Activated CD4-positive, alpha-beta T cell treated with anti-CD3 and anti-CD28 coated beads, Interleukin-2, amount 50 U/mL, for 48 hours (primary cell): ENCODE results near the gene S100A6.
"Not testable (repeated sequence)": the region's sequence is repeated elsewhere in the genome, so short reads cannot be mapped to it uniquely, and the experiment has no call there.

Experiments
- DNase-seq, 2 experiments: peaks; one replicate each; pipeline ENCODE4 v3.0.0-alpha.2; 2020

The S100A6 gene

DNA sequence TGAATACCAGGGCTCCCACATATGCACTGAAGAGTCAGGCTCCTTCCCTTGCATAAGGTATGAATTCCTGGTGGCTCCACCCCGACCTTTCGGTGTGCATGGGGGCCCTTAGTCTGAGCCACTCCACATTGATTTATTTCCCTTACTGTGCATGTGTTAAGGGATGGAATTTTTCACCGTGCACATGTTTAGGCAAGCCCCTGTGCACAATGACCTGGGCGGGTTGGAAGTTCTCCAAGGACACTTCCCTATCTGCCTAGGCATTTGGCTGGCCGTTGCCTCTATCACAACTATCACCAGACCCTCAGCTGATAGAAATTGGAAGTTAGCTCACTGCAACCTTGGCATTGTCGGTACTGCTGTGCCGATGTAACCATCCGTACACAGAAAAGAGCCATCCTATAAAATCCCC, 9.7 kb downstream of the S100A6 start:
- DNase-seq, result no peak

GRCh38 chr1:153525088-153525728, 10.6 kb downstream of the S100A6 start:
- no peak for DNase-seq

GRCh38 chr1:153522353-153523048, 13.3 kb downstream of the S100A6 start:
- DNase-seq, result not testable (repeated sequence)

- DNase-seq, result not testable (repeated sequence)
Measured at GRCh38 chr1:153521808-153522207, 14.0 kb downstream of the S100A6 start.

DNA sequence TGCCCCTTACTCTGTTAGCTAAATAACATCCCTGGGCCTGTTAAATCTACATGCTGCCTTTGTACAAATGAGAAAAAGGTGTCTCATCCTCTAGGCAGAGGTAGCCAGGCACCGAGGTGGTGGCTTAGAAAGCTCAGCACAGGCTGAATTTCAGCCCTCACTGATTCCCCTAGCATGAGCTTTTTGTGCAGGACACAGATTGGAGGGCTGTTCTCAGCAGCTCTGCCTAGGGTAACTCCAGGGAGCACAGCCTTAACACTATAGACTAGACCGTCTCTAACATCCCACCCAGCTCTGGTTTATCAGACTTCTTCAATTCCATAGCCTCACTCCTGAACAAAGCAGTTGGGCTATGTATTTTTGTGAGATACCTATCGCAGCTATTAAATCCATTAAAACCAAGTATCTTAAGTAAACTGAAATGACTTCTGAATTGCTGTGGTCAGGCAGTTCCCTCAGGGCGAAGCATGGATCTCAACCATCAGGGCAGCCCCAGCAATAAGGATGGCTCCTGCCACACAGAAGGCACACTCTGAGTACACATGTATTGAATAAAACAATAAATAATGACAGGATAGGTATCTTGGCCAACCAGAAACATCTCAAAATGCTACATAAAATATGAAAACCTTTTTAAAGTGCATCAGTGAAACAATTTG, 14.8 kb downstream of the S100A6 start:
- no peak for DNase-seq

DNA sequence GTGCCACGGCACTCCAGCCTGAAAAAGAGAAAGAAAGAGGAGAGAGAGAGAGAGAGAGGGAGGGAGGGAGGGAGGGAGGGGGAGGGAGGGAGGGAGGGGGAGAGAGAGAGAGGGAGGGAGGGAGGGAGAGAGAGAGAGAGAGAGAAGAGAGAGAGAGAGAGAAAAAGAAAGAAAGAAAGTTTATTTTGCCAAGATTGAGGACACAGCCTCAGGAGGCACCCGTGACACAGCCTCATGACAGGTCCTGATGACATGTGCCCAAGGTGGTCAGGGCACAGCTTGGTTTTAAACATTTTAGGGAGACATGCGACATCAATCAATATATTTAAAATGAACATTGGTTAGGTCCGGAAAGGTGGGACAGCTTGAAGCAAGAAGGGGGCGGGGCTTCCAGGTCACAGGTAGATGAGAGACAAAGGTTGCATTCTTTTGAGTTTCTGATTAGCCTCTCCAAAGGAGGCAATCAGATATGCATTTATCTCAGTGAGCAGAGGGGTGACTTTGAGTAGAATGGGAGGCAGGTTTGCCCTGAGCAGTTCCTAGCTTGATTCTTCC, 15.6 kb downstream of the S100A6 start:
- DNase-seq, result not testable (repeated sequence)

- no peak for DNase-seq
Measured at GRCh38 chr1:153519242-153519641, 16.5 kb downstream of the S100A6 start.

- no peak for DNase-seq
Measured at GRCh38 chr1:153515504-153516394, 20.0 kb downstream of the S100A6 start.

- DNase-seq, result no peak
Measured at GRCh38 chr1:153513666-153514065, 22.1 kb downstream of the S100A6 start.

GRCh38 chr1:153513023-153513422, 22.8 kb downstream of the S100A6 start:
- DNase-seq, result no peak

GRCh38 chr1:153510984-153511410, 24.8 kb downstream of the S100A6 start:
- peak; percentile 86 to 89 for DNase-seq

DNA sequence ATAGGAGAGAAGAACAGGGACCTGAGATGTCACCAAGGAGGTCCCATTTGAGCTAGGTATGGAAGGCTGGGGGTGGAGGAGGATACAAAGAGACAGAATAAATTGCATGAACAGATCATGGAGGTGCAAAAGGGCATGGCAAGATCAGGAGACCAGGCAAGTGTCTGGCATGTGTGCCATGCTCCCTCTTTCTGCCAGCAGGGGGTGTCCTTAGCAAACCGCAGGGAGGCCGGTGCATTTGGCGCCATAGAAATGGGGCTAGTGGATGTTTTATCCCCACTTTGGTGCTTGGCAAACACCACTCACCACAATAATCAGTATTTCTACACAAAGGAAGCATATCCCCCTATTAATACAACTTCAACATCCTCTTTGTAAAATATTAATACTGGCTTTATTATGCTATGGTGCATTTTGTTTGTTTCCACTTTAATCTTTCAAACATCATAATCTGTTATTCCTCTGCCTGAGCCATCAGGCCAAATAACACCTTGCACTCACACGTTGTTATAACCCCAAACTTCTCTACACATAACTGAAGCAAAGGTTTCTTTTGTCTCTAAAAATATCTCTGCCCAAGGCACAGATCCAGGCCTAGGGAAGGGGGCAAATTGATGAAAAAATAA, 25.9 kb downstream of the S100A6 start:
- peak; percentile 78 to 83 for DNase-seq

GRCh38 chr1:153509036-153509435, 26.8 kb downstream of the S100A6 start:
- DNase-seq, result no peak

- no peak for DNase-seq
Measured at GRCh38 chr1:153507926-153508583, 27.7 kb downstream of the S100A6 start.

DNA sequence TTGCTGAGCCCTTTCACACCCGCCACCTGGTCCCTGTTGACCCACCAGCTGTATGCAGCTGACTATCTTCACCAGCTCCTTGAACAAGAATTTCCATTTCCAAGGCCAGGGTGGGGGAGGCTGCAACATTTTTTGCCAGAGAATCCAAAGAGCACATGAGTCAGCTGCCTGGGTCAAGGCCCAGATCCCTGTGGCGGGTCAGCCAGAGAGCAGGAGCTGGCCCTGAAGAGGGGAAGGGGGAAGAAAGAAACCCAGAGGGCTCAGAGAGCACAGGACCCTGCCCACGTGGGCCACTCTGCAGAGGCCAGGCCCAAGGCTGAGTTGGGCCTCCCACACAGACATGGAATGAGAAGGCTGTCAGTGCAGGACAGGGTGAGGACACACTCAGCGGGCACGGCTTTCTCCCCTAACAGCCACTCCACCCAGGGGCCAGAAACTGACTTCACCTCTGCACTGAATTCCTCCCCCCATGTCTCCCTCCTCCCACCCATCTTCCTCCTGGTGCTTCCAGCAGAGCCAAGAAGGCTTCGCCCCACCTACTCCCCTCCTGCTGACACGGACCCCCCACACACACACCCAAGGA, 28.9 kb downstream of the S100A6 start:
- no peak for DNase-seq

GRCh38 chr1:153506386-153506785, 29.4 kb downstream of the S100A6 start:
- DNase-seq, result no peak

DNA sequence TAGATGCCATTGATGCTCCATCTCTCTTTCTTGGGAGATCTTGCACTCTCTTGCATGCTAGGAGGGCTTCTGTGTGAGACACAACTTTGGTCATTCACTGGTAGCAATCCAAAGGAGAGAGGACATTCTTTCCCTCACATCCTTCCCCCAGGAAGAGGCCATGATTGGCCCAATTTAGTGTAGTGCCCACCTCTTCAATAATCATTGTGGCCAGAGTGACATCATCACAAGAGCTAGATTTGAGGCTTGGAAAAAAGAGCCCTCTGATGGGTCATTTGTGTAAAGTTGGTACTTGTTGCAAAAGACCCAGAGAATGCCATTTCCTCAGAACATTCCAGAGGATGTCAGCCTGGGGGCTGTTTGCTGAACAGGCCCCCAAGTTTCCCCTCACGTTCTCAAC, 30.2 kb downstream of the S100A6 start:
- no peak for DNase-seq

- DNase-seq, result no peak
Measured at GRCh38 chr1:153503766-153504165, 32.0 kb downstream of the S100A6 start.

DNA sequence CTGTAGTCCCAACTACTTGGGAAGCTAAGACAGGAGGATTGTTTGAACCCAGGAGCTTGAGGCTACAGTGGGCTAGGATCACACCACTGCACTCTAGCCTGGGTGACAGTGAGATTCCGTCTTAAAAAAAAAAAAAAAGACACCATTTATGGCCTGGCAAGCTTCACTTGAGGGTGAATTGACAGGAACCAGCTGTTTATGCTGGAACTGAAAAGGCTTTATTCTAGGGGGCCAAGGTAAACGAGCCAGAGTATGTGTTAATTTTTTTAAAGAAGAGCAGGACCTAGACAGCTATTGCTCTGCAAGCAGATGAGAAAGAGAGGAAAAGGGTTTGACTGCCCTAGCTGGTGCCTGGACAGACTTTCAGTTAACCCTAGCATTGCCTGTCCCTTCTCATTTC, 37.0 kb downstream of the S100A6 start:
- no peak for DNase-seq

DNA sequence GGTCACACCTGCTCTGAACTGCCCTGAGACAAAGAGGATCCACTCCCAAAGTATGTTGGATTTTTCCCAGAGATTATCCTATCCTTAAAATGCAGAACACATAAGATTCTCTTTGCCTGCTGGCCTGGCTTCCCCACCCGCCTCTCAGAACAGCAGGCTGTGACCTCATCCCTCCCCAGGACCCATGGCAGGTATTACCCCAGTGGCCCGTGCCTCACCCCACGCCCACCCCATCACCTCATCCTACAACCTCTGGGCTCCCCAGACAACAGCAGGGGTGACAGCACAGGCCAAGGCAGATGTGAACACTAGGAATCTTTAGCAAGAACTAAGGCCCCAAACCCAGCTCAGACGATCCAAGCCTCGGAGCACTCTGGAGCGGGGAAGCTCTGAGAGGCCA, 40.3 kb downstream of the S100A6 start:
- no peak for DNase-seq

- DNase-seq, result peak; percentile 90 to 91
Measured at GRCh38 chr1:153494976-153495535, 40.7 kb downstream of the S100A6 start.
